Measurements from ENCODE around the gene ZFHX2. TPM values are rescaled to one million over a fixed set of nuclear protein-coding genes. Genes with fewer than 3 reads are reported as not detected.

ZFHX2 gene
- total and polyA plus RNA-seq, 2 of the 13 experiments (the other 11 are each of a cell fraction or from before 2014, with no cell fraction given) = 0.17 to 0.44 TPM

DNA sequence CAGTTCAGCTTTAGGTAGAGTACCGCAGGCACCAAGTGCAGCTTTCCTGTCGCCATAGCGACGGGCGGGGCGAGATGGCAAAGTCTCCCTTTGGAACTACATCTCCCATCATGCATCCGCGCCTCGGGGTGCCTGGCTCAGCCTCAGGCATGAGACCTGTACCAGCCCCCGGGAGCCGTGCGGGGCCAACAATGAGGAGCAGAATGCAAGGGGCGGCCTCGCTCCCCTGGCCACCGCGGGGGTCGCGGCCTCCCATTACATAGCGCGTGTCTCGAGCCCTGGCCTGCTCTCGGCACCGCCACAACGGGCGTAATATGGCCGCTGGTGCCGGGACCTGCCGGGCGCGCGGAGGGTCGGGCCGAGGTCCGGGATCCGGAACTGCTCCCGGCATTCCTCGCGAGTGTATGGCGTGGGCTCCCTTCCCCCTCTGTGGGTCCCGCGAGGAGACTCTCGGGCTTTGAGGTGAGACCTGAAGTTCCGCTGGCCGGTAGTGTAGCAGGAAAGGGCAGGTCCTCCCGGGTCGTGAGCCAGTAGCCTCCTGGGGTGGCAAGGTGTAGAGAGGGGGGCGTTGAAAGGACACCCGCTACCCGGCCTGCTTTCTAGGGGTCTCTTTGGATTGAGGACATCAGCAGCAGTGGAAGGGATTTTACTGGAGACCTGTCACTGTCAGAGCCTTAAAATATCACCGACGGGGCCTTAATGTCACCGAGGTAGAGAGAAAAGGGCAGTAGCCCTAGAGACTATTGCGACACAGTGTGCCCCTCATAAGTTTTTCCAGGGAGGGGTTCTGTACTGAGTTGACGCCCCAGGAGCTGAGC is 4.5 kb upstream of the ZFHX2 start, which contains the start of gene THTPA (continued):
- TF ChIP-seq, protein P1, sequence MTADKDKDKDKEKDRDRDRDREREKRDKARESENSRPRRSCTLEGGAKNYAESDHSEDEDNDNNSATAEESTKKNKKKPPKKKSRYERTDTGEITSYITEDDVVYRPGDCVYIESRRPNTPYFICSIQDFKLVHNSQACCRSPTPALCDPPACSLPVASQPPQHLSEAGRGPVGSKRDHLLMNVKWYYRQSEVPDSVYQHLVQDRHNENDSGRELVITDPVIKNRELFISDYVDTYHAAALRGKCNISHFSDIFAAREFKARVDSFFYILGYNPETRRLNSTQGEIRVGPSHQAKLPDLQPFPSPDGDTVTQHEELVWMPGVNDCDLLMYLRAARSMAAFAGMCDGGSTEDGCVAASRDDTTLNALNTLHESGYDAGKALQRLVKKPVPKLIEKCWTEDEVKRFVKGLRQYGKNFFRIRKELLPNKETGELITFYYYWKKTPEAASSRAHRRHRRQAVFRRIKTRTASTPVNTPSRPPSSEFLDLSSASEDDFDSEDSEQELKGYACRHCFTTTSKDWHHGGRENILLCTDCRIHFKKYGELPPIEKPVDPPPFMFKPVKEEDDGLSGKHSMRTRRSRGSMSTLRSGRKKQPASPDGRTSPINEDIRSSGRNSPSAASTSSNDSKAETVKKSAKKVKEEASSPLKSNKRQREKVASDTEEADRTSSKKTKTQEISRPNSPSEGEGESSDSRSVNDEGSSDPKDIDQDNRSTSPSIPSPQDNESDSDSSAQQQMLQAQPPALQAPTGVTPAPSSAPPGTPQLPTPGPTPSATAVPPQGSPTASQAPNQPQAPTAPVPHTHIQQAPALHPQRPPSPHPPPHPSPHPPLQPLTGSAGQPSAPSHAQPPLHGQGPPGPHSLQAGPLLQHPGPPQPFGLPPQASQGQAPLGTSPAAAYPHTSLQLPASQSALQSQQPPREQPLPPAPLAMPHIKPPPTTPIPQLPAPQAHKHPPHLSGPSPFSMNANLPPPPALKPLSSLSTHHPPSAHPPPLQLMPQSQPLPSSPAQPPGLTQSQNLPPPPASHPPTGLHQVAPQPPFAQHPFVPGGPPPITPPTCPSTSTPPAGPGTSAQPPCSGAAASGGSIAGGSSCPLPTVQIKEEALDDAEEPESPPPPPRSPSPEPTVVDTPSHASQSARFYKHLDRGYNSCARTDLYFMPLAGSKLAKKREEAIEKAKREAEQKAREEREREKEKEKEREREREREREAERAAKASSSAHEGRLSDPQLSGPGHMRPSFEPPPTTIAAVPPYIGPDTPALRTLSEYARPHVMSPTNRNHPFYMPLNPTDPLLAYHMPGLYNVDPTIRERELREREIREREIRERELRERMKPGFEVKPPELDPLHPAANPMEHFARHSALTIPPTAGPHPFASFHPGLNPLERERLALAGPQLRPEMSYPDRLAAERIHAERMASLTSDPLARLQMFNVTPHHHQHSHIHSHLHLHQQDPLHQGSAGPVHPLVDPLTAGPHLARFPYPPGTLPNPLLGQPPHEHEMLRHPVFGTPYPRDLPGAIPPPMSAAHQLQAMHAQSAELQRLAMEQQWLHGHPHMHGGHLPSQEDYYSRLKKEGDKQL (CRISPR knock-in tag; IDR thresholded peaks at IDR 0.05; ENCODE audit: low read depth) = peak; percentile 42; the same call in 1 of the 2 replicates
- TF ChIP-seq NR0B2 (CRISPR knock-in tag; IDR thresholded peaks at IDR 0.05) (peak; percentile 98), ATF4 (CRISPR knock-in tag; IDR thresholded peaks at IDR 0.05) (peak in 1 of 2 experiments; percentile 85; a peak in 2 of 4 replicates), MEF2D (CRISPR knock-in tag; IDR thresholded peaks at IDR 0.05) (peak; percentile 96), ZNF720 (CRISPR knock-in tag; IDR thresholded peaks at IDR 0.05) (no peak; the same call in 1 of the 2 replicates), ZSCAN29 (CRISPR knock-in tag; conservative IDR thresholded peaks at IDR 0.05) (peak; percentile 95), ZNF292 (CRISPR knock-in tag; IDR thresholded peaks at IDR 0.05; ENCODE audit: borderline replicate concordance, low read depth) (peak; percentile 79; the same call in 1 of the 2 replicates), ZNF318 (CRISPR knock-in tag; IDR thresholded peaks at IDR 0.05) (no peak; the same call in 1 of the 2 replicates), SRF (IDR thresholded peaks at IDR 0.05; ENCODE audit: low read depth, low read length) (no peak; the same call in 1 of the 2 replicates), RCOR2 (CRISPR knock-in tag; IDR thresholded peaks at IDR 0.05) (peak; percentile 77), JDP2 (CRISPR knock-in tag; IDR thresholded peaks at IDR 0.05; ENCODE audit: borderline replicate concordance) (no peak; the same call in 1 of the 2 replicates), RFXANK (CRISPR knock-in tag; IDR thresholded peaks at IDR 0.05) (peak; percentile 94)

All from HepG2 (cell line).